GM21423 (cell line): Measurements from ENCODE around the gene LRTM1.

ENCODE experiments used
- ATAC-seq: cut with Tn5 transposase; IDR thresholded peaks from one replicate; pipeline ENCODE4 v1.9.1; 2021; ENCODE audit warnings: mild to moderate bottlenecking, moderate library complexity; ENCODE audit not compliant: unreplicated experiment

LRTM1 gene

DNA sequence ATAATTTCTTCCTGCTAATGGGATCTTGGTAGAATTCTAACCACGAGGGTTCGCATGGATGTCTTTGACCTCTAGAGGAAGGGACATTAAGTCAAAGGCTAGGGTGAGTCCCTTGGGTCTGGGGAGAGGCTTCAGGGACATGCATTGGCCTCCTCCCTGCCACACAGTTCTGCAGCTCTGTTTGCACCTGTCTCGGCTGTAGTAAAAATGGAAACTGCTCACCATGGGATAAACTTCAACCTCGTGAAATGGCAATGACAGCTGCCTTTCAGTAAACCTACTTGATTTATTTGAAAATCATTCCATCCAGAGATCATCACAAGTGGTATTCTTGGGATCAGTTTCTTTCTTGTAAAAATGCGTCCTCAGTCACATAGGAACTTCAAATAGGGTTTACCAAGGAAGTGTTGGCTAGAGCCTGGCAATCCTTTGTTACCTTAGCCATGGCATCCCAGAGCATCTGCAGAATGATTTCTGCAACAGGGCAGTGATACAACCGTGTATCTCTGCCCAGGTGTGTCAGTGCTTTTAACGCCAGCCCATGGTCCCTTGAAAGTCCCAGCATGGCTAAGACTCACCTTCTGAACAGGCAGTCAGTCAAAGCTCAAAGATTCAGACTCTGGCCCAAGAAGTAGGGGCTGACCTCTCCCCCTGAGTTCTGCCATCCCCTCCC is 14.0 kb upstream of the LRTM1 start:
- no peak for ATAC-seq

- no peak for ATAC-seq
Observed at GRCh38 chr3:54940971-54941370, 13.1 kb upstream of the LRTM1 start.

DNA sequence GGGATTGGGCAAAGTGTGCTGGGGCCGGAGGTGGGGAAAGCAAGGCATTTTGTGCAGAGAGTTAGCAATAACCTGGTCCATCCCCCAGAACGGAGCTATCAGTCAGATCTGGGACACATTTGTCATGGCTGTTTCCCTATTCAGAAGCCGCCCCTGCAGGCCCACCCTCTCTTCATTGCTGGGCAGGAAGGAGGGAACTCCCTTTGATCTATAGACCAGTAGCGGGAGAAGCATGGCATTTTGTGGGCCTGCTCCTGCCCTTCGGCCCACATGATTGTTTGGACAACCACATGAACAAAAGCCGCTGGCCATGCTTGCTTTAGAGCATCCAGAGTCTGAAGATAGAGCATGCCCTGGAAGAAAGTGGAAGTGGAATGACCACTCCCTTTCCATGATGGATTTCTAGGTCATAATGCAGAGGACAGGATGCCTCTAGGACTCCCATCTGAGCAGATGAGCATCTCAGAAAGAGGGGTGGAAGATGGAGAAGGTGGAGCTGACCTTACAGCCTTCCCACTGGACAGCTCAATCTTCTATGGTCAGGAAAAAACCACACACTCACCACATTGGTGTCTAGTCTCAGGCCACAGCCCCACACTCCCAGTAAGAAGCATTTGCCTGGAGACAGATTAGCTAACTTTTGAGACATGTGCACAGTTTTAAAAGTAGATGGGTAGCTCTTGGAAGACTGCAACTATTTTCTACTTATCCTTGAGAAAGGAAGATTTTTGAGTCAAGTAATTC is 11.9 kb upstream of the LRTM1 start:
- ATAC-seq = no peak

- ATAC-seq = no peak
Observed at GRCh38 chr3:54936561-54936960, 8.7 kb upstream of the LRTM1 start.

- ATAC-seq = no peak
Observed at GRCh38 chr3:54935869-54936268, 8.0 kb upstream of the LRTM1 start.

- ATAC-seq = no peak
Observed at GRCh38 chr3:54932606-54933005, 4.7 kb upstream of the LRTM1 start.

DNA sequence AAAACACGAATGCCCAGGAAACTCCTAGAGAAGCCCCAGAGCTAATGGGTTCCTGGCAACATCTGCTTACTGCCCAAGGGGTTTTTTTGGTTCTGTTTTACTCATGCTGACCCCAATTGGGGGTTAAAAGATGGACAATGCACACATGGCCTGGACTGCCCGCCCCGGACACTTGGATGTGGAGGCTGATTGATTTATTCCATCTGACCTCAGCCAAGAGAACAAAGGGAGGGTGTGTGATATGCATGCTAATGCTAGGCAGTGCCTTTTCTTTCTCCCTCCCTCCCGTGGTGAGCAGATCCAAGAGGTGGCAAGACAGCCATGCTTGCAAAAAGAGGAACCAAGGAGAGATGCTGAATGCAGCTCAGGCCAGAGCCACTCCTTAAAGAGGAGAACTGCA is 3.3 kb upstream of the LRTM1 start:
- ATAC-seq = no peak

DNA sequence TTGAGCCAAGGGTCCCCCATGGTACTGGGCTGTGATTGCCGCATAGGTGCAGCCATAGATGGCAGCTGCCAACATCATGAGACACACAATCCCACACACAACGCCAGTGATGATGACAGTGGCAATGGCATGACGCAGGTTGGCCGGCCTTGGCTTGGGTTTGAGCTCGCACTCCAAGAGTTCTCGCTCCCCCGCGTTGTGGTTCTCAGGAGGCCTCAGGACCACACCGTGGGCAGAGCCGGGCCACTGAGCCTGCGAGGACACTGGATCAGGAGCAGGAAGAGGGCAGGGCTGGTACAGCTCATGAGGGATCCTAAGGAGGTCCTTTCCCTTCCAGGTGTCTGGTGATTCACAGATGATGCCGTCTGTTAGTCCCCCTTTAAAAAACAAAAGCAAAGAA is 9.3 kb downstream of the LRTM1 start:
- ATAC-seq = no peak

- no peak for ATAC-seq
Observed at GRCh38 chr3:54917862-54918261, 10.0 kb downstream of the LRTM1 start.

GRCh38 chr3:54917174-54917573 is 10.7 kb downstream of the LRTM1 start:
- ATAC-seq = no peak

DNA sequence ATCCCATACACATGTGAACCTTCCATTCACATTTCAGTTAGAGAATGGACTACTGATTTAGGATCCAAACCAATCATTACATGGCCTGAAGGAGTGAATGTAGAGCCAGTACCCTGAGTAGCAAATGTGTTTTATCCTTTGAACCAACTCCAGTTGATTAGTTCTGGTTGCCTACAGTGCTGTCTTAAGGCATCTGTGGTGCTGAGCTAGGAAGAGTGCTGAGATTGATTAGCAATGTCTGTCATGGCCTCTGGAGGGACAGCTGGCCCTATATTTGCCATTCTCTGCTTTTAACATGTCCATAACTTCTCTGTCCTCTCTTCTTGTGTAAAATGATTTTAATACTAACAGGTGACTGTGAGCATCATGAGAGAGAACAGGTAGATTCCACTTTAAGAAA is 11.1 kb downstream of the LRTM1 start:
- ATAC-seq = no peak

DNA sequence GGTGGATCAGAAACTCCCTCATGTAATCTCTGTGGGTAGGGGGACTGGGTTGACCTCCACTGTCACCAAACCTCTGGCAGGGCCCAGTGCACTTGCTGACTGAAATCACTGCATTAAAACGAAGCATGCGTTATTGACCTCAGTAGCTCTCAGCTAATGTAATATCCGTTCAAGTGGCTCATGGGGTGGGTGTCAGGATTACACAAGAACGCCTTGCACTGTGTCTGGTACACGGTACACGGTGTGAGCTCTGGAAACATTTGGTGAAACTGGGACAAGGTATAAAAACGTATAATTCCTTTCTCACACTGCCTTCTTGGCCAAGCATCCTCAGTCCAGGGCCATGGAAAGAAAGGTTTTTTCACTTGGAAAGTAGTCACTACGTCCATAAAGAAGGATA is 11.9 kb downstream of the LRTM1 start:
- ATAC-seq = no peak

GRCh38 chr3:54915181-54915580 is 12.7 kb downstream of the LRTM1 start:
- ATAC-seq = no peak

DNA sequence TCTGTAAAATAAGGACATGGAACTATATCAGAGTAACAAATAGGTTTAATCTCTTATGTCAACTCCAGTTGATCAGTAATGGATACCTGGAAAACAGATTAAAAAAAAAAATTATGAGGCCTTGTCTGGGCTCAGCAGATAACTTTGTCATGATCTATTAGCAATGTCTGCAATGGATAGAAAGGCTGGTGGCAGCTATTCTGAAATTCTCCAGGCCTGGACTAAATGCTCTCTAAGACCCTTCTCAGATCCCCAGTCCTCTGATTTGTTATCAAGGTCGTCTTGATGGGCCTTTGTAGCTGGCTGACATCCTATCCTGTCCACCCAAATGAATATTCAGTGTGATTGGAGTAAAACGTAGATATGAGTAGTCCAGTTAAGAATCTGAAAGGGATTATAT is 13.7 kb downstream of the LRTM1 start:
- ATAC-seq = no peak

DNA sequence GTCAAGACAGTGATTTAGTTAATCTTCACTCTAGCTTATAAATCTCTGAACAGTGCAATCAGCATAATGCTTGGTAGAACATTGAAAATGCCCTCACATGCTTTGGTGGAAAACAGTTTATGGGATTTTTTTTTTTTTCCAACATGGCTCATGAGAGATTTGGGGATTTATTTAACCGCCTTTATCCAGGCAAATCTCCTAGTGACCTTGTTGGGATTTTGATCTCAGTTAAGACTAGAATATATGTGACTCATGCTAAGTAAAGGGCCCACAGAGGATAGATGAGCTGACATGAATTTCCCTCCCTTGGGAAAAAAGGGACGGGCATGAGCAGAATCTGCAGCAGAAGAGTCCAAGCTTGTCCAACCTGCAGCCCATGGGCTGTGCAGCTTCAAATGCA is 18.7 kb downstream of the LRTM1 start:
- no peak for ATAC-seq

DNA sequence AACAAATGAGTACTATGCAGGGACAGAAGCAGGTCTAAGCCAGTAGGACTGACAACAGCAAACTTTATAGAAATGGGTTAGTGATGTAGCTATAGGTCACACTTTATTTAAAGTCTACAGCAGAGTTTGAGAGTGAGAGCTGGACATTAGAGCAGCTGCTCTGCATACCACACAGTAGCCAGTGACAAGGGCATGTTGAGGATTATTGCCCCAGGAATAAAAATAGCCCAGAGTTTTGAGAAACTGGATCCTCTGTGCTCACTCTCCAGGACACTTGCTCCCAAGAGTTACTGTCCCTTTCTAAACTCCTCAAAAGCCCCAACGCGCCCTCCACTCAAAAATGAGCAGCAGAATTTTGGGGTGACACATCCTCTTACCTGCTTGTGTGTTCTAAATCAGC is 21.1 kb downstream of the LRTM1 start:
- no peak for ATAC-seq

DNA sequence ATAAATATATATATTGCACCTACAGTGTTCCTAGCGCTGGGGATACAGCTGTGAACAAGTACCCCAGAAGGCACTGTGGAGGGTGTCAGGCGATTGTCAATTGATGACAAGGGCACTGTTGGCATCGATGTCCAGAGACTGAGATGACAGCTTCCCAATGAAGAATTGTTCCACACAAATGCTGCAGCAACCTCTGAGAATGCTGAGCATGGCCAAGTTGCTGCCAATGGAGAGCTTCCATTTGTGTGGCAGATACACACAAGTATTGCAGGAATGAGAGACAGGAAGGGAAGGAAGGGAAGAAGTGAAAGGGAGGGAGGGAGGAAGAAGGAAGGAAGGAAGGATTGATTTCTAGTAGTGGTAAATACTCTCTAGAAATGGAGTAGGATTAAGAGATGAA is 21.9 kb downstream of the LRTM1 start:
- ATAC-seq = no peak

- ATAC-seq = no peak
Observed at GRCh38 chr3:54905261-54905888, 22.5 kb downstream of the LRTM1 start.

DNA sequence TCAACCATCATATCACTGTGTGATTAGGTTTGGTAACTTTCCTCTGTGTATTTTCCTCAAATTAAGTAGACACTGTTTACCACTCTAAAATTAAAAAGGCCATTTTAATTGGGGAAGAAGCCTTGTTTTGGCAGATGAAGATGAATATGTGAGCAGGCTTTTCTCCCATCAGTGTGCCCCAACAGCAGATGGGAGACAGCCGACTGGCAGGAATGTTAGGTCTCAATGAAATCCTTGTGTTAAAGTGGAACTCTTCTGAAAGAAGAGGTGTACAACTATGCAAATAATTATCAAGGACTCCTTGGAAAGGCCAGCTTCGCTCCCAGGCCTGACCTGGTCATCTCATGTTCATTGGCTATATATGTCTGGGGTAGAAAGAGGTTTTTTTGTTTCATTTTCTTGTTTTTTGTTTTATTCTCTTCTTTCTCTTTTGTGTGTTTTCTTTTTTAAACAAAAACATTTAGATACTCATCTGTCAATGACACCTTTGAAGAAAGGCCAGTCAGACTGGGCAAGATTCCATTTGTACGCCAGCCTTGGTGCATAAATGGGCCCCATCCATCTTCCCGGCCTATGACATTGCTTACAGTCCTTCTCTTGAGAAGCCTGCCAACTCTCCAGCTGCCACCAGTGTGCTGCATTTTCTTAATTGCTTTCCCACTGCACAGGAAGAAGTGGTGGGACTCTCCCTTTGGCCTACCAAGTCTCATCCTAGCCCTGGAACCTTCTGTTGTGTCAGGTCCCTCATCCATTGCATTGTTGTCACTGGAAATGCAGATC is 25.8 kb downstream of the LRTM1 start:
- no peak for ATAC-seq

DNA sequence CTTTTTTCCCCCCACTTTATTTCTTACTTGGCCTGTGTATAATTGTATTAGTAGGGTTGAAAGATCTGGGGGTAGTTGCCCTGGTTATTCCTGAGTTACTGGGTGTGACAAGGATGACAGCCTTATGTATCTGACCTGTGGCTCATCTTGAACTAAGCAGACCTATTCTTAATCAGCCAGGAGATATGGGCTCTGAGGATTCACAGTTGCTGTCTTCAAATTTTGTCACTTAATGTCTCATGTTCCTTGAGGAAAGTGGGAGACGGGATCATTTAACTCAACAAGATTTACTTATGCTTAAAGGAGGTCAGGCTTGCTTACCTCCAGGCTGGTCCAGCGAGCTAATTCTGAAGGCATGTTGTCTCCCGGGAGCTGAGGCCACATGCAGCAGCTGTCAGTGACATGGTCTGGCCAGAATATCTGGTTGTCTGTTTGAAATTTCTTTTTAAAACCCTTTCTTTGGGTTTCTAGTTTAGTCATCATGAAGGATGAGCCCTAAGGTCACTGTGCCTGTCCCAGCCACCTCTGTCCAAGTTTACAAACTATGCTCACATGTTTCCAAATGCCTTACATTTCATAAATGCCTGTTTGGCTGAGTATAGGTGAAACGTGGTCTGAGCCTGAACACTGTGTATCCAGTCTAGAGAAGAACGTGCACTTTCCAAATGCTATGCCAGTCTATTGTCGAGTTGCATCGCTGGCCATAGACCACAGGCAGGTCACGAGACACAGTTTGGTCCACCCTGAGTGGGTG is 26.8 kb downstream of the LRTM1 start:
- no peak for ATAC-seq

DNA sequence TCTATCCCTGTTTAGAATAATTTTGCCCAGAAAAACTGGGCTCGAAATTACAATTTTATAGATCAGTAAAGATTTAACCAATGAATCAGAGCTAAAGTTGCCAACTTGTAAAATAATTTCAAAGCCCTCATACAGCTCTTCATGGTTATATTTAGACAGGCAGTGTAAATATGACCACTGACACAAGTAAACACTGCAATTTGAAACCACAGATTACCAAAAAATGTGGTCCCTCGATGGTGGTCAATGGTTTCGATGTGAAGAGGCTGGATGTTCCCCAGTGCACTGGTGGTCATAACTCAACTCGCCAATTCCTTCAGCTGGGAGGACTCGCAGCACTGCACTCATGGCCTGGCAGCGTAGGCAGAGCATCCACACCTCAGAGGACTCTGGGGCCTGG is 28.6 kb downstream of the LRTM1 start:
- ATAC-seq = no peak
